ENCODE data around the gene PLD6. TPM values are rescaled to one million over a fixed set of nuclear protein-coding genes. Genes with fewer than 3 reads are reported as not detected.

The PLD6 gene
- total RNA-seq, 1 experiment from 2014 or later = 1.2 TPM

GRCh38 chr17:17191346-17191792, 14.8 kb downstream of the PLD6 start (continued):
- no peak for TF ChIP-seq AFF4 (CRISPR knock-in tag; IDR thresholded peaks at IDR 0.05; ENCODE audit: borderline replicate concordance)
- TF ChIP-seq, protein P1, sequence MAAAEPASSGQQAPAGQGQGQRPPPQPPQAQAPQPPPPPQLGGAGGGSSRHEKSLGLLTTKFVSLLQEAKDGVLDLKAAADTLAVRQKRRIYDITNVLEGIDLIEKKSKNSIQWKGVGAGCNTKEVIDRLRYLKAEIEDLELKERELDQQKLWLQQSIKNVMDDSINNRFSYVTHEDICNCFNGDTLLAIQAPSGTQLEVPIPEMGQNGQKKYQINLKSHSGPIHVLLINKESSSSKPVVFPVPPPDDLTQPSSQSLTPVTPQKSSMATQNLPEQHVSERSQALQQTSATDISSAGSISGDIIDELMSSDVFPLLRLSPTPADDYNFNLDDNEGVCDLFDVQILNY (CRISPR knock-in tag; IDR thresholded peaks at IDR 0.05) = no peak

DNA sequence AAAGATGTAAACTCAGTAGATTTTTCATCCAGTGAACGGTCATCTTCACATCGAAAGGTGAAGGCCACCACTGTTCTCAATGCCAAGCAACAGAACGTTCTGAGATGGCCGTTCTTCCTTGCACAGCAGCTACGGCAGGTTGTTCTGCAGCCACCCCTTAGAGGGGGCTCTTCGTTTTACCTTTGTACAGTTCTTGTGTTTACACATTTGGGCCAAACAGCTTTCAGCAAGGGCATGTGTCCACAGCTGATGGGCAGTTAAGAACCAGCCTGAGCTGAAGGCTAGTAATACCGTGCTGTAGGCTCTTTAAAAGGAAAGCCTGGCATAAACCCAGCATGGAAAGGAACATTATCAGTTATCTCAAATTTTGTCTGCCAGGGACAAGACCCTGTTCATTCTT, 15.9 kb downstream of the PLD6 start:
- CTCF ChIA-PET = interaction anchor here (1.1 kb wide), 2 partner anchors 48 to 140 kb away, joined by 5 to 7 read pairs; no protein-coding TSS in a partner anchor
- H3K27ac Mint-ChIP-seq = no peak overlapping the region

DNA sequence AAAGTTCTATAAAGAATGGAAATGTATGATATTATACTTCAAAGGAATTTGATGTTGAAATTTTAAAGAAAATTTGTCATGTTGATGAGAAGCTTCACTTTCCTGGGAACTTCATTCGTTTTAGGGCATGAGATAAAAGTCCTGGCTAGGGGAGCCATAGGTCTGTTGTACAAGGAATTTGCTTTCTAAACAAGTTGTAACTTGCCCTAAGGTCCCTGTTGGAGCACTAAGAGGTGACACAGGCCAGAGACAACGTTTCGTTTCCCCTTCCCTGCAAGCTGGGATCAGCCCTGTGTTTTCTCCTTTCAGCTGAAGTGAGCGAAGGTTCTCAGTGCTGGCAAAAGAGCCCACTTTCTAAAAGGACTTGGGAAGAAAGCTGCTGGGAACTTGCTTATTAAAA, 16.6 kb downstream of the PLD6 start:
- no peak for DNase-seq (ENCODE audit: low spot score)
- TF ChIP-seq NR3C1 (CRISPR knock-in tag; conservative IDR thresholded peaks at IDR 0.05; ENCODE audit: low read depth) (no peak), USF1 (CRISPR knock-in tag; IDR thresholded peaks at IDR 0.05) (no peak)
- H3K27me3 Mint-ChIP-seq (ENCODE audit: low read depth) = no peaks in the 10 kb centered on the region
- POLR2A ChIA-PET = no interaction called here
- peaks cover 9% of the 10 kb centered on the region for H3K36me3 Mint-ChIP-seq
- H3K9me3 Mint-ChIP-seq = no peaks in the 10 kb centered on the region
- no peak overlapping the region for H3K27ac Mint-ChIP-seq
- H3K4me3 Mint-ChIP-seq = no peak overlapping the region
- ATAC-seq = no peak
- H3K4me1 Mint-ChIP-seq = peaks cover 15% of the 10 kb centered on the region
- CTCF ChIA-PET = interaction anchor here (0.6 to 1.1 kb wide), 2 partner anchors 48 to 124 kb away, joined by 3 to 7 read pairs; no protein-coding TSS in a partner anchor

More for the DNA sequence above, 15.9 kb downstream of the PLD6 start:
- peaks cover 9% of the 10 kb centered on the region for H3K36me3 Mint-ChIP-seq
- no peak for DNase-seq (ENCODE audit: low spot score)
- H3K27me3 Mint-ChIP-seq (ENCODE audit: low read depth) = no peaks in the 10 kb centered on the region
- H3K9me3 Mint-ChIP-seq = no peaks in the 10 kb centered on the region
- H3K4me3 Mint-ChIP-seq = no peak overlapping the region
- TF ChIP-seq MXD4 (CRISPR knock-in tag; IDR thresholded peaks at IDR 0.05; ENCODE audit: borderline replicate concordance) (no peak), FOXK1 (CRISPR knock-in tag; IDR thresholded peaks at IDR 0.05) (no peak), OVOL2 (CRISPR knock-in tag; IDR thresholded peaks at IDR 0.05; ENCODE audit: borderline replicate concordance) (no peak), ZNF671 (CRISPR knock-in tag; IDR thresholded peaks at IDR 0.05) (no peak), STAT6 (CRISPR knock-in tag; conservative IDR thresholded peaks at IDR 0.05; ENCODE audit: low read depth) (no peak)
- TF ChIP-seq, protein P2, sequence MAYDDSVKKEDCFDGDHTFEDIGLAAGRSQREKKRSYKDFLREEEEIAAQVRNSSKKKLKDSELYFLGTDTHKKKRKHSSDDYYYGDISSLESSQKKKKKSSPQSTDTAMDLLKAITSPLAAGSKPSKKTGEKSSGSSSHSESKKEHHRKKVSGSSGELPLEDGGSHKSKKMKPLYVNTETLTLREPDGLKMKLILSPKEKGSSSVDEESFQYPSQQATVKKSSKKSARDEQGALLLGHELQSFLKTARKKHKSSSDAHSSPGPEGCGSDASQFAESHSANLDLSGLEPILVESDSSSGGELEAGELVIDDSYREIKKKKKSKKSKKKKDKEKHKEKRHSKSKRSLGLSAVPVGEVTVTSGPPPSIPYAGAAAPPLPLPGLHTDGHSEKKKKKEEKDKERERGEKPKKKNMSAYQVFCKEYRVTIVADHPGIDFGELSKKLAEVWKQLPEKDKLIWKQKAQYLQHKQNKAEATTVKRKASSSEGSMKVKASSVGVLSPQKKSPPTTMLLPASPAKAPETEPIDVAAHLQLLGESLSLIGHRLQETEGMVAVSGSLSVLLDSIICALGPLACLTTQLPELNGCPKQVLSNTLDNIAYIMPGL (CRISPR knock-in tag; IDR thresholded peaks at IDR 0.05) = no peak
- TF ChIP-seq, protein P3, sequence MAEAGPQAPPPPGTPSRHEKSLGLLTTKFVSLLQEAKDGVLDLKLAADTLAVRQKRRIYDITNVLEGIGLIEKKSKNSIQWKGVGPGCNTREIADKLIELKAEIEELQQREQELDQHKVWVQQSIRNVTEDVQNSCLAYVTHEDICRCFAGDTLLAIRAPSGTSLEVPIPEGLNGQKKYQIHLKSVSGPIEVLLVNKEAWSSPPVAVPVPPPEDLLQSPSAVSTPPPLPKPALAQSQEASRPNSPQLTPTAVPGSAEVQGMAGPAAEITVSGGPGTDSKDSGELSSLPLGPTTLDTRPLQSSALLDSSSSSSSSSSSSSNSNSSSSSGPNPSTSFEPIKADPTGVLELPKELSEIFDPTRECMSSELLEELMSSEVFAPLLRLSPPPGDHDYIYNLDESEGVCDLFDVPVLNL (CRISPR knock-in tag; IDR thresholded peaks at IDR 0.05; ENCODE audit: borderline replicate concordance, low read depth) = no peak
- H3K4me1 Mint-ChIP-seq = peaks cover 11% of the 10 kb centered on the region
- POLR2A ChIA-PET = no interaction called here
- no peak for ATAC-seq

Measured in WTC11 (cell line).